Heart left ventricle (tissue), 16 donors: Measurements from ENCODE around the gene RGS10. TPM values are rescaled to one million over a fixed set of nuclear protein-coding genes. Genes with fewer than 3 reads are reported as not detected.

Source experiments
- ATAC-seq, 4 donors: fragments of 200-7000 bp; cut with Tn5 transposase; one replicate each; pipeline ENCODE4 v1.9.1; 2020 to 2022; ENCODE audit warnings: moderate library complexity in 4 of 4, mild to moderate bottlenecking in 3 of 4, moderate number of reproducible peaks in 1 of 4
- DNase-seq, 5 donors: peaks; one replicate each; pipeline ENCODE4 v3.0.0-alpha.2; 2020
- H3K27ac ChIP-seq, 12 donors: fragments of 200-600 bp; sonication (generic) in 4 of 12; one replicate each; pipeline versions ENCODE4 v1.5.0 to v1.8.0; 2016 to 2022; ENCODE audit warnings: mild to moderate bottlenecking in 2 of 12
- H3K27me3 ChIP-seq, 9 donors: fragments of 200-600 bp; sonication (generic) in 2 of 9; one replicate each; pipeline versions ENCODE4 v1.5.1 to v1.8.0; 2016 to 2022; ENCODE audit warnings: mild to moderate bottlenecking in 3 of 9
- H3K36me3 ChIP-seq, 9 donors: fragments of 200-600 bp; sonication (generic) in 2 of 9; one replicate each; pipeline versions ENCODE4 v1.5.0 to v1.8.0; 2018 to 2022; ENCODE audit warnings: mild to moderate bottlenecking in 2 of 9
- H3K4me1 ChIP-seq, 12 donors: fragments of 200-600 bp; sonication (generic) in 4 of 12; one replicate each; pipeline versions ENCODE4 v1.5.0 to v1.8.0; 2016 to 2022; ENCODE audit warnings: mild to moderate bottlenecking in 3 of 12
- H3K4me3 ChIP-seq, 12 donors: fragments of 200-600 bp; sonication (generic) in 4 of 12; one replicate each; pipeline versions ENCODE4 v1.5.0 to v1.8.0; 2017 to 2022; ENCODE audit warnings: mild to moderate bottlenecking in 9 of 12, moderate library complexity in 4 of 12
- H3K9me3 ChIP-seq, 12 donors: fragments of 200-600 bp; sonication (generic) in 4 of 12; one replicate each; pipeline versions ENCODE4 v1.5.0 to v1.8.0; 2016 to 2022; ENCODE audit warnings: mild to moderate bottlenecking in 1 of 12
- POLR2A ChIP-seq, 2 donors: fragments of 450-650 bp; IDR thresholded peaks; one replicate each; pipeline ENCODE4 v1.6.1; 2017; ENCODE audit warnings: antibody characterized with exemption in 2 of 2, mild to moderate bottlenecking in 2 of 2, moderate library complexity in 2 of 2
- WGBS, 4 donors: extraction: QIAGEN DNeasy Blood & Tissue Kit in 2 of 4; methylation state at CpG; one replicate each; pipeline versions ENCODE4 v1.1.5 to v1.1.7; 2013 to 2018; 5-methylcytosine and 5-hydroxymethylcytosine counted together
- intact Hi-C, 10 donors: fragments of 100-400 bp; cut with DNase I; formaldehyde crosslinking; loops; one replicate each; pipeline versions ENCODE4 v1.11.1 to v1.14.2; 2022
- polyA plus RNA-seq, 2 donors: library from polyadenylated mRNA; stranded (reverse); fragments of 200-250 nt; gene quantifications; one replicate each; pipeline ENCODE4 v1.2.3, GENCODE V29; 2013
- total RNA-seq, 9 donors: library from RNA; depleted of rRNA in 2 of 9; stranded (reverse); fragments of >200 nt in 2 of 9; fragmentation: NEBNext Ultra II Directional in 3 of 9; extraction: Animal tissue kit (Norgen Biotek cat#: 25700) in 3 of 9; gene quantifications; one replicate each; pipeline versions ENCODE4 v1.1.0 to v1.2.4, GENCODE V29; 2016 to 2023
- TF ChIP-seq, protein P1 (sequence below), 12 donors: fragments of 200-600 bp; sonication (generic) in 4 of 12; IDR thresholded peaks; one replicate each; pipeline versions ENCODE4 v1.5.0 to v1.8.0; 2018 to 2022; ENCODE audit warnings: antibody characterized with exemption in 12 of 12, mild to moderate bottlenecking in 5 of 12
- donor health status: ischemic (EF 13 %, LVEDD 7.1; RV severe dilation, severe dysfunction).
- donor health status: healthy with polysubstance abuse.
- donor health status: DM: no; HTN: yes; CAD: no.
- donor health status: DM: no; HTN: no; CAD: no.
- donor health status: ischemic (EF 25% LVEDD 6.9; RV normal size, moderate dysfunction).
- donor health status: ischemic (EF 25% LVEDD 5.7; RV mildly dilated, moderate dysfunction).
- donor health status: healthy.
- donor health status: DM: yes; HTN: yes; CAD: no.
- donor health status: ischemic (EF 35%, LVEDD 5.7; RV mildly dilated, moderate dysfunction).
- donor health status: nonischemic (EF 11% LVEDD 7.7; RV severe dilation, severe dysfunction).
- donor health status: DM: yes; HTN: yes; CAD: no.
- donor health status: PGD.
- donor health status: ischemic (EF 29% LVEDD 5.4; RV normal size, mild dysfunction).
- donor health status: nonischemic (EF 23%, LVEDD 6.1; RV moderate dilation, normal function).

RGS10 gene
- total and polyA plus RNA-seq, 11 donors: 1.6 to 25.2 (median 4.7) TPM

DNA sequence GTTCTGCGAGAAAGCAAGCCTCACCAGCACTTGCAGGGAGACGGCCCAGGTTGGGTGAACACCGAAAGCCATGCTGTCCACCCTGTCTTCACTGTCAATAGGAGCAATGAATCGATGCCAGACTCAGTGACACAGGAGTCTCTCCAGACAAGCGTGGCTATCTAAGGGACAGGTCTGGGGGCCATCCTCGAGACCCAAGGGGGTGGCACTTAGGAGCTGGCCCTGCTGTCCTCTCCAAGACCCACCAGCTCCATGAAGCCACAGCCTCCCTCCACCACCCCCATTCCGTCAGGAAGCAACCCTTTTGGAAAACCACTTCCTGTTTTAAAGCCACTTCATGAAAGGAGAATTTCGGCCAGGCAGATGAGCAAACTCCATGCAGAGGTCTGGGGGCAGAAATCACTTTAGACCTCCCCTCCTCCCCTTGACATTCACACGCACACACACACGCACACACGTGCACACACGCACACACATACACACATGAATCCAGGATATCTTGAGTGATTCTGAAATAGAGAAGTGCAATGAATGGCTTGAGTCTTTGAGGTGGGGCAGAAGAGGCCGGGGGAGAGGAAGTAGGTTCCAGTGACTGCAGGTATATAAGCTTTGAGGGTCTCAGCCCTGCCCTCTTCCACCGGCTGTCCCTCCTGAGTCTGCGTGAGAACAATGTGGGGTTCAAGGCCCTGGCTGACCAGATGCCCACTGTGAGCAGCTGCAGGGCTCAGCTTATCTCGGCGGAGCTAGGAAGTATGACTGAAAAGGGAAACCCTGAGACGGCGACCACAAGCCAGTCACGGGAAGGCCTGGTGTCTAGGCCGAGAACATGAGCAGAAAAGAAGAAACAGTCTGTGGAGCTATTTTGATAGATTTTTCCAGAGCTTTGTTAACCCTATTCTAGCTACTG lies 25.0 kb downstream of the RGS10 start:
- peak overlapping the region in 1 of 12 donors; percentile 20 for H3K4me3 ChIP-seq
- DNase-seq (no peak), ATAC-seq (peak in 3 of 4 donors; percentile 8 to 52 (median 31))
- H3K36me3 ChIP-seq: peaks cover 0 to 27% (median 0%) of the 10 kb centered on the region in 9 donors
- intact Hi-C loops: no loop called here
- H3K9me3 ChIP-seq: no peaks in the 10 kb centered on the region
- no peaks in the 10 kb centered on the region for H3K27me3 ChIP-seq
- no peak for TF ChIP-seq POLR2A (IDR thresholded peaks at IDR 0.05)
- TF ChIP-seq, protein P1, sequence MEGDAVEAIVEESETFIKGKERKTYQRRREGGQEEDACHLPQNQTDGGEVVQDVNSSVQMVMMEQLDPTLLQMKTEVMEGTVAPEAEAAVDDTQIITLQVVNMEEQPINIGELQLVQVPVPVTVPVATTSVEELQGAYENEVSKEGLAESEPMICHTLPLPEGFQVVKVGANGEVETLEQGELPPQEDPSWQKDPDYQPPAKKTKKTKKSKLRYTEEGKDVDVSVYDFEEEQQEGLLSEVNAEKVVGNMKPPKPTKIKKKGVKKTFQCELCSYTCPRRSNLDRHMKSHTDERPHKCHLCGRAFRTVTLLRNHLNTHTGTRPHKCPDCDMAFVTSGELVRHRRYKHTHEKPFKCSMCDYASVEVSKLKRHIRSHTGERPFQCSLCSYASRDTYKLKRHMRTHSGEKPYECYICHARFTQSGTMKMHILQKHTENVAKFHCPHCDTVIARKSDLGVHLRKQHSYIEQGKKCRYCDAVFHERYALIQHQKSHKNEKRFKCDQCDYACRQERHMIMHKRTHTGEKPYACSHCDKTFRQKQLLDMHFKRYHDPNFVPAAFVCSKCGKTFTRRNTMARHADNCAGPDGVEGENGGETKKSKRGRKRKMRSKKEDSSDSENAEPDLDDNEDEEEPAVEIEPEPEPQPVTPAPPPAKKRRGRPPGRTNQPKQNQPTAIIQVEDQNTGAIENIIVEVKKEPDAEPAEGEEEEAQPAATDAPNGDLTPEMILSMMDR (IDR thresholded peaks at IDR 0.05): no peak
- peaks cover 0 to 45% (median 8%) of the 10 kb centered on the region in 12 donors for H3K4me1 ChIP-seq
- H3K27ac ChIP-seq: peak overlapping the region in 2 of 12 donors; percentile 18 to 87
- WGBS, 4 donors: 79 to 92% (median 88%) methylated on average over 17 to 21 of the region's 21 CpGs

DNA sequence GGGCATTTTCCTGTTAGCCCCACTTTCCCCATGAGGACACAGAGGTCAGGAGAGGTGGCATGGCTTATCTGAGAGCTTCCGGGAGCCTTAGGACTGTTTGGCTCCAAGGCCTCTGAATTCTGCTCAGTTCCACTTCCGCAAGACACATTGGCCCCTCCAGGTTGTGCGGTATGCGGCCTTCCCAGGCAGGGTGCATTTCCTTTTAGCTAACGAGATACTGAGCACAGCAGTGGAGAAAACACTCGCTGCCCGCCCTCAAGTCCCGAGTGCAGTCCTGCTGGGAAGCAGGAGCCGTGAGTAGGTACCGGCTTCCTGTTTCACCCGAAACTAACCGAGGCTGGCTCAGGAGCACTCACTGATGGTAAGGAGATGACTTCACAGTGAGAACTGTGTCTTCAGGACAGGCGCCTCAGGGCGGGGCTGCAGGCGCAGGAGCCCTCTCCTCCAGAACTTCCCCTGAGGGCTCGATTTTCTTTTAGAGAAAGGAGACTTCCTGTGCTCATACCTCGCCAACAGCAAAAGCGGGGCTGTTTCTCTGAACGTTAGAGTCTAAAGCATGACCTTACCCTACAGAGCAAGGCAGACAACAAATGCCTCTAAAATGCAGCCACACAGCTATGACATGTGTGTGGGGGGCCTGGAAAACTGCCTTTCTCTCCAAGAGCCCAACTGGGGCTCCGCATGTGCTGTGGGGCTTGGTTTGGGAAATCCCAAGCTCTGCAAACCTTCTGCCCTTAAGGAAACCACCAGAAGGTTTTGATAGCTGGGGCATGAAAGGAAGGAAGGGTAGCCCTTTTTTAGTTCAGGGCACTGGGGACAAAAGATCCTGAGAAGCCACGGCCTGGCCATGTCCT lies 25.9 kb downstream of the RGS10 start:
- DNase-seq (no peak), ATAC-seq (peak; percentile 28 to 55 (median 41))
- Histone ChIP-seq H3K36me3 (peaks cover 0 to 32% (median 0%) of the 10 kb centered on the region in 9 donors), H3K27ac (peak overlapping the region in 2 of 12 donors; percentile 18 to 87), H3K4me1 (peaks cover 0 to 39% (median 8%) of the 10 kb centered on the region in 12 donors), H3K27me3 (no peaks in the 10 kb centered on the region), H3K4me3 (peak overlapping the region in 2 of 12 donors; percentile 14 to 30), H3K9me3 (no peaks in the 10 kb centered on the region)
- TF ChIP-seq, protein P1 (IDR thresholded peaks at IDR 0.05): no peak
- no peak for TF ChIP-seq POLR2A (IDR thresholded peaks at IDR 0.05)
- intact Hi-C loops: no loop called here
- 51 to 58% (median 52%) methylated on average over 15 to 21 of the region's 21 CpGs for WGBS, 4 donors

- Histone ChIP-seq H3K36me3 (peaks cover 0 to 39% (median 0%) of the 10 kb centered on the region in 9 donors), H3K27me3 (no peaks in the 10 kb centered on the region), H3K4me3 (no peak overlapping the region), H3K4me1 (peaks cover 0 to 39% (median 8%) of the 10 kb centered on the region in 12 donors), H3K27ac (peak overlapping the region in 1 of 12 donors; percentile 87), H3K9me3 (no peaks in the 10 kb centered on the region)
- intact Hi-C loops: no loop called here
- whole genome bisulfite sequencing, 4 donors: 68 to 78% (median 71%) methylated on average over 7 to 10 of the region's 10 CpGs
- DNase-seq (no peak), ATAC-seq (peak in 1 of 4 donors; percentile 42)
- TF ChIP-seq, protein P1 (IDR thresholded peaks at IDR 0.05): no peak
- TF ChIP-seq POLR2A (IDR thresholded peaks at IDR 0.05): no peak
These were observed 26.9 kb downstream of the RGS10 start for GRCh38 chr10:119515511-119516045.
